GM12864 (cell line): Measurements from ENCODE around the gene CMTM3.
"Not testable (repeated sequence)": the region's sequence is repeated elsewhere in the genome, so short reads cannot be mapped to it uniquely, and the experiment has no call there.

ENCODE experiments used
- DNase-seq: peaks from one replicate; pipeline ENCODE4 v3.0.0-alpha.2; 2011; ENCODE audit warnings: low read depth
- H3K4me3 ChIP-seq: 2 replicates; pipeline ENCODE4 v1.5.1; 2011; ENCODE audit warnings: mild to moderate bottlenecking, low read depth, low read length, control low read depth
- CTCF ChIP-seq: IDR thresholded peaks from 2 replicates; pipeline ENCODE4 v1.5.1; 2011; ENCODE audit warnings: low read depth, mild to moderate bottlenecking, moderate library complexity, low read length, control low read depth, inconsistent platforms; ENCODE audit errors: missing control alignments

The CMTM3 gene

GRCh38 chr16:66622863-66623262, 18.4 kb downstream of the CMTM3 start:
- TF ChIP-seq CTCF: no peak
- no peak for DNase-seq
- no peak overlapping the region for H3K4me3 ChIP-seq

DNA sequence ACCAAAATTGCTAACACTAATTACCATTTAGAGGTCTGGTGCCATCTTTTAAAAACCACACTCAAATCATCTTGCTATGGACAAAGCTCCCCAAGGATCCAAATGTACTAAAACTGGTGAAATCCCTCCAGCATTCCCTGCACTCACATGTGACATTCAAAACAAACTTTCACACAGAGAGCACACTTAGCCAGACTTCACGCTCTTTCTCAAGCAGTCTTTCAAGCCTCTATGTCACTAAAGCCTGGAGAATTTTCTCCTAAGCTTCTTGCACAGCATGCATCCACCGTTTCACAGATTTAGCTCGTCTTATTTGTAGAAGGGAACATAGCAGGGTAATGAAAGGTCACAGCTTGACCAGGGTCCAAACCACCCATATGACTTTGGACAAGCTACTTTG, 19.3 kb downstream of the CMTM3 start:
- TF ChIP-seq CTCF: no peak
- DNase-seq: no peak
- no peak overlapping the region for H3K4me3 ChIP-seq

DNA sequence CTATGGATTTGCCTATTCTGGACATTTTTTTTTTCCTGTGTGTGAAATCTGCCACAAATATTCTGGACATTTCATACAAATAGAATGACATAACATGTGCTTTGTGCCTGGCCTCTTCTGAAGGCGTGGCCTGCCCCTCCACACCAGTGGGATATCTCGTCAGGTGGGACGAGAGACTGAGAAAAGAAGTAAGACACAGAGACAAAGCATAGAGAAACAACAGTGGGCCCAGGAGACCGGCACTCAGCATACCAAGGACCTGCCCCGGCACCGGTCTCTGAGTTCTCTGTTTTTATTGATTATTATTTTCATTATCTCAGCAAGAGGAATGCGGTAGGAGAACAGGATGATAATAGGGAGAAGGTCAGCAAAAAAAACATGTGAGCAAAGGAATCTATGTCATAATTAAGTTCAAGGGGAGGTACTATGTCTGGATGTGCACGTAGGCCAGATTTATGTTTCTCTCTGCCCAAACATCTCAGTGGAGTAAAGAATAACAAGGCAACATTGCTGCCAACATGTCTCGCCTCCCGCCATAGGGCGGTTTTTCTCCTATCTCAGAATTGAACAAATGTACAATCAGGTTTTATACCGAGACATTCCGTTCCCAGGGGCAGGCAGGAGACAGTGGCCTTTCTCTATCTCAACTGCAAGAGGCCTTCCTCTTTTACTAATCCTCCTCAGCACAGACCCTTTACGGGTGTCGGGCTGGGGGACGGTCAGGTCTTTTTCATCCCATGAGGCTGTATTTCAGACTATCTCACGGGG, 23.3 kb downstream of the CMTM3 start:
- not testable (repeated sequence) for H3K4me3 ChIP-seq, DNase-seq

DNA sequence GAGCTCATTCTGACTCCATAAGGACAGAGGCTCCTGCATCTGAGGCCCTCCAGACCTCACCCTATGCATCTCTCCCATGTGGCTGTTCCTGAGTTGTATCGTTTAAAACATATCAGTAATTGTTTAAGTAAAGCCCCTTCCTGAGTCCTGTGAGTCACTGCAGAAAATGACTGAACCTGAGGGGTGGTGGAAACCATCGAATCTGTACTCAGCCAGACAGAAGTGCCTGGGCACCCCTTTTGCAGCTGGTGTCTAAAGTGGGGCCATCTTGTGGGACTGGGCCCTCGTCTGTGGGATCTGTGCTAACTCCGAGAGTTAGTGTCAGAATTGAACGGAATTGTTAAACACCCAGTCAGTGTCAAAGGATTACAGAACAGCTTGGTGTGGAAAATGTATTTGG, 25.4 kb downstream of the CMTM3 start:
- DNase-seq: no peak
- H3K4me3 ChIP-seq: no peak overlapping the region
- no peak for TF ChIP-seq CTCF

DNA sequence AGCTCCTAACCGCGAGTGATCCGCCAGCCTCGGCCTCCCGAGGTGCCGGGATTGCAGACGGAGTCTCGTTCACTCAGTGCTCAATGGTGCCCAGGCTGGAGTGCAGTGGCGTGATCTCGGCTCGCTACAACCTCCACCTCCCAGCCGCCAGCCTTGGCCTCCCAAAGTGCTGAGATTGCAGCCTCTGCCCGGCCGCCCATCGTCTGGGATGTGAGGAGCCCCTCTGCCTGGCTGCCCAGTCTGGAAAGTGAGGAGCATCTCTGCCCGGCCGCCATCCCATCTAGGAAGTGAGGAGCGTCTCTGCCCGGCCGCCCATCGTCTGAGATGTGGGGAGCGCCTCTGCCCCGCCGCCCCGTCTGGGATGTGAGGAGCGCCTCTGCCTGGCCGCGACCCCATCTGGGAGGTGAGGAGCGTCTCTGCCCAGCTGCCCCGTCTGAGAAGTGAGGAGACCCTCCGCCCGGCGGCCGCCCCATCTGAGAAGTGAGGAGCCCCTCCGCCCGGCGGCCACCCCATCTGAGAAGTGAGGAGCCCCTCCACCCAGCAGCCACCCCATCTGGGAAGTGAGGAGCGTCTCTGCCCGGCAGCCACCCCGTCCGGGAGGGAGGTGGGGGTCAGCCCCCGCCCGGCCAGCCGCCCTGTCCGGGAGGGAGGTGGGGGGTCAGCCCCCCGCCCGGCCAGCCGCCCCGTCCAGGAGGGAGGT, 26.2 kb downstream of the CMTM3 start:
- DNase-seq, H3K4me3 ChIP-seq: not testable (repeated sequence)

DNA sequence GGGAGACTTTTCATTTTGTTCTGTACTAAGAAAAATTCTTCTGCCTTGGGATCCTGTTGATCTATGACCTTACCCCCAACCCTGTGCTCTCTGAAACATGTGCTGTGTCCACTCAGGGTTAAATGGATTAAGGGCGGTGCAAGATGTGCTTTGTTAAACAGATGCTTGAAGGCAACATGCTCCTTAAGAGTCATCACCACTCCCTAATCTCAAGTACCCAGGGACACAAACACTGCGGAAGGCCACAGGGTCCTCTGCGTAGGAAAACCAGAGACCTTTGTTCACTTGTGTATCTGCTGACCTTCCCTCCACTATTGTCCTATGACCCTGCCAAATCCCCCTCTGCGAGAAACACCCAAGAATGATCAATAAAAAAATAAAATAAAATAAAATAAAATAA, 27.1 kb downstream of the CMTM3 start:
- DNase-seq, H3K4me3 ChIP-seq: not testable (repeated sequence)

- no peak for DNase-seq
- no peak overlapping the region for H3K4me3 ChIP-seq
- no peak for TF ChIP-seq CTCF
Observed at GRCh38 chr16:66634527-66635196, 30.2 kb downstream of the CMTM3 start.

DNA sequence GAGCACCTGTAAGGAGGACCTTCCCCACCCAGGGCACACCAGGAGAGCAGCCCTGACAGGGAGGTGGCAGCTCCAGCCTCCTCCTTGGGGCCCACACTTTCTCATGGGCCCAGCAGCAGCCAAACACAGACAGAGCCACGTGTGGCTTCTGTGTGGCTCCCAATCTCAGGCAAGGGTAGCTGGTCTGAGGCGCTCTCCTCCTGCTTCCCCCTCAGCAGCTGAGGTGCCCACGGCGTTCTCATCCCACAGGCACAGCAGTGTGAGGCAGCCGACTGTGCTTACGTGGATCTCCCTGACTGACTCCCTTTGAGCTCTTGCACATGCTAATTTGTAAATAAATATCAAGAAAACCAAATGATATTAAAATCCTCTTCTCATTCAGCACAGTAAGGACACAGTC, 30.9 kb downstream of the CMTM3 start:
- no peak overlapping the region for H3K4me3 ChIP-seq
- no peak for DNase-seq
- TF ChIP-seq CTCF: no peak
